ENCODE data around the gene GET4. TPM values are rescaled to one million over a fixed set of nuclear protein-coding genes. Genes with fewer than 3 reads are reported as not detected.

Gene GET4
- total and polyA plus RNA-seq, 10 of the 15 experiments (the other 5 are each of a cell fraction or from before 2014, with no cell fraction given) = 0.66 to 73.8 (median 34.0) TPM

GRCh38 chr7:843230-843629 is 33.1 kb upstream of the GET4 start:
- no TSS peak for BruUV-seq (replicated peaks)
- DNase-seq (ENCODE audit: low read depth, low spot score) (no peak), FAIRE-seq (no peak), ATAC-seq (no peak)
- ChIA-PET SMC1A (ENCODE audit: uncharacterized antibody, unreplicated experiment) (interaction anchor here (2.0 kb wide), 1 partner anchor 30 kb away, joined by 7 read pairs; no protein-coding TSS in a partner anchor), POLR2A (interaction anchor here (0.5 kb wide), 1 partner anchor 35 kb away, joined by 4 read pairs; no protein-coding TSS in a partner anchor), CTCF (interaction anchor here (1.2 kb wide), 1 partner anchor 30 kb away, joined by 3 read pairs; no protein-coding TSS in a partner anchor), RAD21 (ENCODE audit: unreplicated experiment) (no interaction called here)
- WGBS (ENCODE audit: insufficient coverage, insufficient replicate concordance, low lambda C conversion rate, missing lambda C conversion rate) = 98% methylated on average over 17 of the region's 17 CpGs
- Histone ChIP-seq H2AFZ (ENCODE audit: control insufficient read depth, low read depth, low read length) (no peak overlapping the region), H3K9ac (ENCODE audit: control insufficient read depth, insufficient read depth, low read length) (no peak overlapping the region), H4K20me1 (ENCODE audit: control insufficient read depth, insufficient read depth) (no peaks in the 10 kb centered on the region), H3K27ac (ENCODE audit: control insufficient read depth, insufficient read depth) (no peak overlapping the region), H3K4me3 (no peak overlapping the region), H3K4me2 (ENCODE audit: control insufficient read depth, insufficient read depth) (no peak overlapping the region), H3K27me3 (replicated peaks in 1 of 2; ENCODE audit: control insufficient read depth in 2 of 2, insufficient read depth in 2 of 2, low read length in 1 of 2) (no peaks in the 10 kb centered on the region), H3K79me2 (ENCODE audit: control insufficient read depth, insufficient read depth, low read length) (no peaks in the 10 kb centered on the region; the same call in 1 of the 2 replicates), H3K9me3 (replicated peaks; ENCODE audit: control insufficient read depth, insufficient read depth, low read length) (no peaks in the 10 kb centered on the region; the same call in 2 of the 3 replicates), H3K36me3 (ENCODE audit: control insufficient read depth in 2 of 2, insufficient read depth in 2 of 2, low read length in 1 of 2) (peaks cover 16 to 21% of the 10 kb centered on the region in 2 experiments), H3K4me1 (ENCODE audit: control insufficient read depth, insufficient read depth, low read length) (no peaks in the 10 kb centered on the region)
- in situ Hi-C loops (cut with MboI) (no loop called here), intact Hi-C loops (cut with micrococcal nuclease; ENCODE audit: unreplicated experiment) (no loop called here)
- no peak for TF ChIP-seq SREBF2 (IDR thresholded peaks at IDR 0.05; ENCODE audit: low read length)

- no peak overlapping the region for H3K4me3 ChIP-seq
- intact Hi-C loops (cut with micrococcal nuclease; ENCODE audit: unreplicated experiment) = no loop called here
- WGBS (ENCODE audit: insufficient coverage, insufficient replicate concordance, low lambda C conversion rate, missing lambda C conversion rate) = 84% methylated on average over 14 of the region's 14 CpGs
- no peak overlapping the region for H3K9ac ChIP-seq (ENCODE audit: control insufficient read depth, insufficient read depth, low read length)
- CTCF ChIA-PET = no interaction called here
- SMC1A ChIA-PET (ENCODE audit: uncharacterized antibody, unreplicated experiment) = interaction anchor here (2.0 kb wide), 1 partner anchor 29 kb away, joined by 7 read pairs; no protein-coding TSS in a partner anchor
- H4K20me1 ChIP-seq (ENCODE audit: control insufficient read depth, insufficient read depth) = no peaks in the 10 kb centered on the region
- H3K4me2 ChIP-seq (ENCODE audit: control insufficient read depth, insufficient read depth) = no peak overlapping the region
- BruUV-seq (replicated peaks) = no TSS peak
- H3K4me1 ChIP-seq (ENCODE audit: control insufficient read depth, insufficient read depth, low read length) = no peaks in the 10 kb centered on the region
- in situ Hi-C loops (cut with MboI) = no loop called here
- POLR2A ChIA-PET = no interaction called here
- no peak for DNase-seq (ENCODE audit: low read depth, low spot score)
- RAD21 ChIA-PET (ENCODE audit: unreplicated experiment) = no interaction called here
- H2AFZ ChIP-seq (ENCODE audit: control insufficient read depth, low read depth, low read length) = no peak overlapping the region
- H3K9me3 ChIP-seq (replicated peaks; ENCODE audit: control insufficient read depth, insufficient read depth, low read length) = no peaks in the 10 kb centered on the region; the same call in 2 of the 3 replicates
- H3K36me3 ChIP-seq (ENCODE audit: control insufficient read depth in 2 of 2, insufficient read depth in 2 of 2, low read length in 1 of 2) = peaks cover 16 to 21% of the 10 kb centered on the region in 2 experiments
- H3K27ac ChIP-seq (ENCODE audit: control insufficient read depth, insufficient read depth) = no peak overlapping the region
- no peaks in the 10 kb centered on the region for H3K79me2 ChIP-seq (ENCODE audit: control insufficient read depth, insufficient read depth, low read length)
- no peaks in the 10 kb centered on the region for H3K27me3 ChIP-seq (replicated peaks in 1 of 2; ENCODE audit: control insufficient read depth in 2 of 2, insufficient read depth in 2 of 2, low read length in 1 of 2)
- FAIRE-seq = no peak
- ATAC-seq = no peak
- no peak for TF ChIP-seq PKNOX1 (IDR thresholded peaks at IDR 0.05)
- TF ChIP-seq CREM (IDR thresholded peaks at IDR 0.05; ENCODE audit: low read depth) = no peak
- TF ChIP-seq ZNF274 (IDR thresholded peaks at IDR 0.05; ENCODE audit: insufficient read depth, insufficient read length) = no peak
- TF ChIP-seq ASH2L (IDR thresholded peaks at IDR 0.05; ENCODE audit: borderline replicate concordance, low read depth) = no peak
- no peak for TF ChIP-seq STAT1 (conservative IDR thresholded peaks at IDR 0.05)
- no peak for TF ChIP-seq CREB1 (IDR thresholded peaks at IDR 0.05; ENCODE audit: low read depth)
- no peak for TF ChIP-seq IKZF2 (IDR thresholded peaks at IDR 0.05)
- TF ChIP-seq CTCF (IDR thresholded peaks at IDR 0.05 in 2 of 3, conservative IDR thresholded peaks at IDR 0.05 in 1 of 3; ENCODE audit: control insufficient read depth in 2 of 3, extremely low read depth in 1 of 3, insufficient read depth in 1 of 3, low read depth in 3 of 3, low read length in 3 of 3) = no peak
- no peak for TF ChIP-seq POLR2AphosphoS2 (IDR thresholded peaks at IDR 0.05; ENCODE audit: low read depth, low read length)
- TF ChIP-seq RUNX3 (IDR thresholded peaks at IDR 0.05; ENCODE audit: low read length) = no peak
- TF ChIP-seq SREBF2 (IDR thresholded peaks at IDR 0.05; ENCODE audit: low read length) = no peak
- TF ChIP-seq ETV6 (conservative IDR thresholded peaks at IDR 0.05 in 1 of 2, IDR thresholded peaks at IDR 0.05 in 1 of 2; ENCODE audit: borderline replicate concordance in 1 of 2, low read depth in 1 of 2) = no peak
- no peak for TF ChIP-seq KLF5 (IDR thresholded peaks at IDR 0.05; ENCODE audit: partially characterized antibody)
- no peak for TF ChIP-seq EP300 (IDR thresholded peaks at IDR 0.05; ENCODE audit: borderline replicate concordance in 1 of 2, control insufficient read depth in 1 of 2, low read depth in 2 of 2, low read length in 2 of 2)
- TF ChIP-seq FOS (IDR thresholded peaks at IDR 0.05; ENCODE audit: borderline replicate concordance, extremely low read depth, insufficient read length) = no peak
Observed at GRCh38 chr7:844043-844442, 32.3 kb upstream of the GET4 start.
